HG03439 (cell line): Measurements from ENCODE around the gene ZIC4.

Experiments used
- ATAC-seq: cut with Tn5 transposase; IDR thresholded peaks from one replicate; pipeline ENCODE4 v1.9.1; 2021; ENCODE audit warnings: mild to moderate bottlenecking, moderate library complexity; ENCODE audit not compliant: unreplicated experiment

ZIC4 gene

GRCh38 chr3:147406028-147406931 lies at the start of gene ZIC4:
TSS of gene ZIC4 (minus strand) at chr3:147406543. CDS start at chr3:147402797, 3,746 bp downstream.
- ATAC-seq: no peak

DNA sequence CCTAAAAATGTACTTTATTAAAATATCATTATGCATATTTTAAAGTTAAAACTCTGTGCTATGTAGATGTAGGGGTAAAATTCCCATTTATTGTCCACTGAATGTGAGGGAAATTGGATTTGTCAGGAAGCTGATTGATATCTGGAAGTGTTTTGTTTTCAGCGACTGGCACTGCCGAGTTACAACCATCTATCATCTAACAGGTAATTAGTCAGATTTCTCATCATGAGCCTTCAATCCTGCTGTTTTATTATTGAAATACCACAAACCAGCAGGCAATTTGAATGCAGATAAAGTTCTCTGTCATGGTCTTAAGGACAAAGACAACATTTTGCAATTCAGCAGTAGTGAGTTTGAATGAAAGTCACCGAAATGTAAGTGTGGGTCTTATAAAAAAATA lies 43.3 kb upstream of the ZIC4 start:
- ATAC-seq: no peak

DNA sequence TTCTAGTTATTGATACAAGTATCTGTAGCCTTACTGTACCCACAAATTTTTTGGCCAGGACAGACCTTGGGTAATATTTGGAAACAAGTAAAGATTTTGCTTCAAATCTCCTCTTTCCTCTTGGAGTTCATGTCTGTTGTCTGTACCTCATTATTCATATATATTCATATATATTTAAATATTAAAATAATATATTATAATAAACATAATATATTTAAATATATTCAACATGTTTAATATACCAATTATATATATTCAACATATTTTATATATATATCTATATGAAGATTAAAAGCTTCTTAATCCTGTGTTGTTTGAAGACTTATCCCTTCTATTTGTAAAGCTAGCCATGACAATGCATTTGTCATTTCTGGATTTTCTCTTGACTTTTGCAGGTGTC lies 40.9 kb upstream of the ZIC4 start:
- no peak for ATAC-seq

- no peak for ATAC-seq
These were observed 25.4 kb upstream of the ZIC4 start for GRCh38 chr3:147431751-147432150.

DNA sequence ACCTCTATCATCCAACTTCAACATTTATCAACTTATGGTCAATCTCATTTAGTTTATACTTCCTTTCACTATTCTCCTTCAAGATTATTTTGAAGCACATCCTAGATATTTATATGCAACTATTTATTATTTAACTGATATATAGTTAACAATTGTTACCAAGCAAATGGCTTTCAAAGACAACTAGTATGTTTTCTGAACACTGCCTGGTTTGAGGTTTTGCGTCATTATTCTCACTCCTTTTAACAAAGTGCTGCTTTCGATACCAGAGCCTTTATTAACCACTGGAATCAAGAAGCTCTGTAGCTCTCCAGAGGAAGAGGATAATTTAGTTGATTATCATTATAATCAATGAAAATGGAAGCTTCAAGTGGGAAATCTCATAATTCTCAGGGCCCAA lies 22.4 kb upstream of the ZIC4 start:
- ATAC-seq: no peak

- ATAC-seq: no peak
These were observed 22.0 kb upstream of the ZIC4 start for GRCh38 chr3:147428326-147428725.

DNA sequence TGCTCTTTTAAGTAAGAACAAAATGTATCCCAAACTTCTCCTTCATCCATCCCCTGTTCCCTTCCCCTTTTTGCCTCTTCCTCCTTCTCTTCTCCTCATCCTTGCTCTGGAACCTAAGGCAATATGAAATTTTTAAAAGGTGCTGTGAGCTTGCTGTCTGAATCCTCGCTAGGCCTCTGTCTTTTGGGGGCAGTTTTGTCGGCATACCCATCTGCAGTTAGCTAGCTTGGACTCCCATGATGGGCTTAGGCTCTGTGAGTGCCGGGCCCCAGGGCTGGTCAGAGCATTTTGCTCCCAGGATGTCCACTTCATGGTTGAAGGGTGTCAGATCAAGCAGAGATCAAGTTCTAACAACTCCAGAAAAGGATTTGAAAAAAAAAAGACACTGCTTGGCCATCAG lies 21.4 kb upstream of the ZIC4 start:
- ATAC-seq: no peak

GRCh38 chr3:147426931-147427330 lies 20.6 kb upstream of the ZIC4 start:
- ATAC-seq: no peak

DNA sequence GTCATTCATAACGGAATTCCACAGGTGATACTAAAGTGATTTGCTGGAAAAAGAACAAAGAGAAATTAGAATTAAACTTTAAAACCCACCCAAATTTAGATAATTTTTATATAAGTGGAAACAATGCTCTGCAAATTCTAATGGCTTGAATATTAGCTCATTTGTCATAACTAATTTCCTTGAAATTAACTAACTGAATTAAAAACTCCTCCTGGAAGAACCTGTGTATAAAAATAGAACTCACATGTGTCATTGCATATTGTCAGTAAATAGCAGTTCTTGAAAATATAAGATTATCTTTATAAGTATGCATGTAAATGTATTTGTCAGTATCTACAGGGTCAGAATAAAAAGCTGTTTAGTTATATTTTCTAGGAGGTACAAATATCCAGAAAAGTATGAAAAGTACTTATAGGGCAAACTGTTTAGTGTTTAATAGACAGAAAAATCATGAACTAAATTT lies 19.1 kb upstream of the ZIC4 start:
- ATAC-seq: no peak

- no peak for ATAC-seq
These were observed 18.4 kb upstream of the ZIC4 start for GRCh38 chr3:147424581-147425387.

- no peak for ATAC-seq
These were observed 17.6 kb upstream of the ZIC4 start for GRCh38 chr3:147423798-147424580.

DNA sequence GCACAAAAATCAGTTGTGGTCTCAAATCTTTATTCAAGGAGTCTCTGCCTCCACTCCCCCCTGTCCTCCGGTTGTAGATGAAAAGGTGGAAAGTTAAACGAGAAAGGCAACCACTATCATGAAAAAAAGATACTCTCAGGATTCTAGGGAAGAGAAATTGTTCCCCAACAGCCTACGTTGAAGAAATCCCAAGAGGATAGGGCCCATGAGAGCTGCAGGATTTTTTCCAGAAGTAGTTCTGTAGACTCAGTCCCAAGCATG lies 17.1 kb upstream of the ZIC4 start:
- no peak for ATAC-seq

- ATAC-seq: no peak
These were observed 16.5 kb upstream of the ZIC4 start for GRCh38 chr3:147422601-147423536.

DNA sequence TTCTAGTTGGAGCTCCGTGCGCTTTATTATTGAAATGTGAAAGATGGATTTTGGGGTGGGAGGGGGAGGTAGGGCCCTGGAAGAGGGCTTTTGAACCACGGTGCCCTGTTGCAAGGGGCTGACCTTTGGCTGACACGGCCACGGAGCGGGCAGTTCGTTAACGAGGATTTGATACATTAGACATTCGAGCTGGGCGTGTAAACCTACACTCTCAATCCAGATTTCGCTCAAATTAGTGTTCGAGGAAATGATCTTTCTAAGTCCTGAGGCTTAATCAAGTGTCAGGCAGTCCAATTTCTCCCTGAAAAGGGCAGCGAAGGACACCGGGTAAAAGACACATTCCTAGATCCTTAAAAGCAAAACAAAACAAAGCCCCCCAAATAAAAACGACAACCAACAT lies 15.9 kb upstream of the ZIC4 start:
- no peak for ATAC-seq

DNA sequence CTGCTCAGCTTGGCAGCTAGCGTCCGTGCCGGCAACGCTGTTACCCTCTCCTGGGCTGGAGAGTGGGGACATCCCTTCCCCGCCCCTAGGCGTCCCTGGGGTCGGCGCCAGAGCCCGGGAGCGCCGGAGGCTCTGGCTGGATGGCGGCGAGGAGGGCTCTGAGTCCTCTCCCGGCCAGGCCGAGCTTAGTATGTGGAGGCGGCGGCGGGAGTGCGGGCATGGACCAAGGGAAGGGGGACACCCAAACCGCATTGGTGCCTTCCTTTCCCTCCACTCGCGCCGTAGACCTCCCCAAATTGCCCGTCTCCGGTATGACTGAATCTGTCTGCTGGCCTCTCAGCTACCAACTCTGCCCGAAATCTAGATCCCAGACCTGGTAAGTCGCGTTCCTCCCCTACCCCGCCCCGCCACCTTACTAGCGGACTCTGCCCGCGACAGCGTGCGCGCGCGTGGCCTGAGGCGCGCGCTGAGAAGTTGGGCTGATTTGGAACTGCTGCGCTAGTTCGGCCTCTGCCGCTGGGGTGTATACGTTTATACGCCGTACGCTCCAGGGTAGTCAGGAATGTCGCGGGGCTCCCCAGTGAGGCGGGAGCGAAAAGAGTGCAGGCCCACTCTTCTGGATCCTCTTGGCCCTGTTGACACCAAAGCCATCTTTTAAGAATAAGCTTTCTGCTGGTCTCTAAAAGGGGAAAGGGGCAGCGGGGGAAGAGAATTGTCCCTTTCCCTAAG lies 15.0 kb upstream of the ZIC4 start:
- no peak for ATAC-seq

- ATAC-seq: no peak
These were observed 14.2 kb upstream of the ZIC4 start for GRCh38 chr3:147420353-147421183.

- no peak for ATAC-seq
These were observed 13.5 kb upstream of the ZIC4 start for GRCh38 chr3:147419781-147420224.

DNA sequence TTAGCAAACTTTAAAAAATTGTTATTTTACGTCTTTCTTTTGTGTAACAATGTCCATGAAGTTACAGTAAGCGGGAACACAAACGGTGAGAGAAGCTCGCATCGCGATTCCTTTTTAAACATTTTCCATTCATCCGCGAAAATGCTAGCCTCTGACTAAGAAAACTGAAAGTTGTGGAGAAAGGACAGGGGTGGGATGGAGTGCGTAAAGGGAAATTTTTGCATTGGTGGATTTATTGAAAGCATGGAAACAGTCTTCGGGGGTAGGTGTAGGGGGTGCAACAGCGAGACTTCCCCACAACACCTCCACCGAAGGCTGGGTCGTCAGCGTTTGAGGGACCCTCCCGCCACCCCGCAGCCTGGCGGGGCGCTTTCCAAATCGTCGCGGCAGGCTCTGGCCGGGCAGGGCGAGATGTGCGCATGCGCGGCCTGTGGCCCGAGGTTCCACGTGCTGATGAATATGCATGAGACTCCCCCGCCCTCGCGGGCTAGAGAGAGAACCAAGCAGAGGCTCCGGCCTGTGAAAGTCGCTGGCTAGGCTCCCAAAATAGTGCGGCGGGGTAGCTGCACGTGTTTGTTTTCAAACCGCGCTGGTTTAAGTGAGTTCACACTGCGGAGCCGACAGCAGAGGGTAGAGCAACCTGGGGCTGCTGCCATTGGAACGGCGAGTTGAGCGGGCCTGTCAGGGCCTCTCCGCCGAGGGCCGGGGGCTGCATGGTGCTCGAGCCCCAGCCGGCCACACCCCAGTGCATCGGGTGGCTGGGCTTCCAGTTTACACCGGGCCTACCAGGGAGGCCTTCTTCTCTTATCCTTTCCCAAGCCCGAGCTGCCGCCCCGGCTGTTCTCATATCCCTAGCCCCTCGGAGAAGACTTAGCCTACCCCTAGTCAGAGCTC lies 12.7 kb upstream of the ZIC4 start:
- ATAC-seq: no peak
